Measurements from ENCODE around the gene MBD3.

DNA sequence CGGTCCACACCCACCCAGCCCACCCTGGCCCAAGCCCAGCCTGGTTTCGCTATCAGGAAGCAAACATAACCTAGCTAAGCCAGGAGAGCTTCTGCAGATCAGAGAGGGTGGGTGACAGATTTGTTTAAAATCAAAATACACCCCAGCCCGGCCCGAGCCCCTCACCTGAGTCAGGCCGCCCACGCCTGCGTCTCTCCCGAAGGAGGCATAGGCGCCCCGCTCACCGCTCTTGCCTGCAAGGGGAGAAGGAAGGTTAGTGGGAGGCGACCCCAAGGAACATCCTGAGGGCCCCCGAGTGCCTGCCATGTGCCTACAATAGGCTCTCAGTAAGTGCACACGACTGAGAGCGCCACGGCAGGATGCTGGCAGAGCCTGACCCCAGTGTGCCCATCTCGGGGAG is 34.5 kb upstream of the MBD3 start:
- TF ChIP-seq, protein P1, sequence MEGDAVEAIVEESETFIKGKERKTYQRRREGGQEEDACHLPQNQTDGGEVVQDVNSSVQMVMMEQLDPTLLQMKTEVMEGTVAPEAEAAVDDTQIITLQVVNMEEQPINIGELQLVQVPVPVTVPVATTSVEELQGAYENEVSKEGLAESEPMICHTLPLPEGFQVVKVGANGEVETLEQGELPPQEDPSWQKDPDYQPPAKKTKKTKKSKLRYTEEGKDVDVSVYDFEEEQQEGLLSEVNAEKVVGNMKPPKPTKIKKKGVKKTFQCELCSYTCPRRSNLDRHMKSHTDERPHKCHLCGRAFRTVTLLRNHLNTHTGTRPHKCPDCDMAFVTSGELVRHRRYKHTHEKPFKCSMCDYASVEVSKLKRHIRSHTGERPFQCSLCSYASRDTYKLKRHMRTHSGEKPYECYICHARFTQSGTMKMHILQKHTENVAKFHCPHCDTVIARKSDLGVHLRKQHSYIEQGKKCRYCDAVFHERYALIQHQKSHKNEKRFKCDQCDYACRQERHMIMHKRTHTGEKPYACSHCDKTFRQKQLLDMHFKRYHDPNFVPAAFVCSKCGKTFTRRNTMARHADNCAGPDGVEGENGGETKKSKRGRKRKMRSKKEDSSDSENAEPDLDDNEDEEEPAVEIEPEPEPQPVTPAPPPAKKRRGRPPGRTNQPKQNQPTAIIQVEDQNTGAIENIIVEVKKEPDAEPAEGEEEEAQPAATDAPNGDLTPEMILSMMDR (optimal IDR thresholded peaks at IDR 0.05 in 1 of 3, IDR thresholded peaks at IDR 0.05 in 1 of 3, conservative IDR thresholded peaks at IDR 0.05 in 1 of 3; ENCODE audit: extremely low read depth in 1 of 3, insufficient read depth in 2 of 3, low read length in 3 of 3), result no peak
- no peak for TF ChIP-seq EZH2 (IDR thresholded peaks at IDR 0.05; ENCODE audit: low read length)
